HepG2 (cell line): Measurements from ENCODE around the gene UBL3. TPM values are rescaled to one million over a fixed set of nuclear protein-coding genes. Genes with fewer than 3 reads are reported as not detected.

Experiments used
- ATAC-seq: fragments of 200-7000 bp; cut with Tn5 transposase; 3 replicates; pipeline ENCODE4 v1.9.1; 2020; ENCODE audit warnings: mild to moderate bottlenecking, moderate library complexity
- BruUV-seq: library from RNA; stranded (reverse); fragments of 400-500 nt; replicated peaks from 2 replicates; lab custom pipeline; 2021; lab: Mats Ljungman, UMichigan
- CTCF ChIA-PET: fragments of 300-600 bp; formaldehyde crosslinking; extraction: SDS; loops from one replicate; lab custom pipeline; 2021; ENCODE audit warnings: low total read pairs, inconsistent platforms, low intra/inter-chr PET ratio; lab: Yijun Ruan, JAX
- POLR2A ChIA-PET: fragments of 350-600 bp; sonication (Branson Sonifier 250); formaldehyde crosslinking; loops from one replicate; lab custom pipeline; 2020; ENCODE audit warnings: antibody characterized with exemption, inconsistent platforms; lab: Yijun Ruan, JAX
- DNase-seq: peaks from one replicate; pipeline ENCODE4 v3.0.0-alpha.2; 2015; ENCODE audit warnings: low spot score
- FAIRE-seq: peaks from 3 replicates; lab custom pipeline; 2011; peaks lifted over from hg19 to GRCh38; lab: Jason Lieb, UNC
- H2AFZ ChIP-seq: one replicate; pipeline ENCODE4 v1.6.1; 2011; ENCODE audit warnings: low read length, inconsistent platforms
- H3K27ac ChIP-seq: fragments of 300-600 bp; 3 replicates; pipeline ENCODE4 v1.8.0; 2011; ENCODE audit warnings: mixed run types, mild to moderate bottlenecking, mixed read lengths, low read length, inconsistent platforms; ENCODE audit not compliant: insufficient read depth; ENCODE audit errors: extremely low read length
- H3K27me3 ChIP-seq, 2 experiments: fragments of 200-600 bp in 1 of 2; 2 replicates in 1 of 2; 3 replicates in 1 of 2; pipeline versions ENCODE4 v1.6.0 to v1.8.0; 2011; ENCODE audit warnings: low read length in 2 of 2, mild to moderate bottlenecking in 2 of 2, moderate library complexity in 2 of 2, inconsistent platforms in 1 of 2; ENCODE audit not compliant: insufficient read depth in 2 of 2, control insufficient read depth in 1 of 2
- H3K36me3 ChIP-seq, 2 experiments: fragments of 200-600 bp in 1 of 2; replicated peaks in 1 of 2; 2 replicates in 1 of 2; 3 replicates in 1 of 2; pipeline versions ENCODE4 v1.5.1 to v1.8.0; 2011; ENCODE audit warnings: low read length in 2 of 2, inconsistent platforms in 1 of 2; ENCODE audit not compliant: insufficient read depth in 2 of 2, control insufficient read depth in 1 of 2
- H3K4me1 ChIP-seq: 2 replicates; pipeline ENCODE4 v1.5.1; 2012; ENCODE audit warnings: low read length, inconsistent platforms; ENCODE audit not compliant: insufficient read depth
- H3K4me2 ChIP-seq: 2 replicates; pipeline ENCODE4 v1.6.0; 2011; ENCODE audit warnings: low read depth, low read length, inconsistent platforms
- H3K4me3 ChIP-seq, 3 experiments: fragments of 200-600 bp in 1 of 3; sonication (generic), shearing (Covaris generic) in 1 of 3; replicated peaks in 1 of 3; 2 replicates each; pipeline ENCODE4 v1.5.1; 2011 to 2016; ENCODE audit warnings: low read length in 3 of 3, inconsistent platforms in 2 of 3, low read depth in 2 of 3, mild to moderate bottlenecking in 2 of 3, control low read depth in 1 of 3, mixed read lengths in 1 of 3; ENCODE audit not compliant: insufficient read depth in 1 of 3
- H3K79me2 ChIP-seq: one replicate; pipeline ENCODE4 v1.6.1; 2011; ENCODE audit warnings: low read length, inconsistent platforms; ENCODE audit not compliant: insufficient read depth
- H3K9ac ChIP-seq: 2 replicates; pipeline ENCODE4 v1.6.0; 2011; ENCODE audit warnings: mild to moderate bottlenecking, low read depth, low read length, inconsistent platforms; ENCODE audit not compliant: insufficient read depth
- H3K9me3 ChIP-seq: 2 replicates; pipeline ENCODE4 v1.5.1; 2012; ENCODE audit warnings: mild to moderate bottlenecking, low read length
- H4K20me1 ChIP-seq: 2 replicates; pipeline ENCODE4 v1.6.0; 2011; ENCODE audit warnings: inconsistent platforms, mild to moderate bottlenecking, low read length, moderate library complexity; ENCODE audit not compliant: insufficient read depth
- CBFB ChIP-seq: sonication (generic); formaldehyde crosslinking; IDR thresholded peaks from 2 replicates; pipeline ENCODE4 v1.4.0; 2020; ENCODE audit warnings: missing genetic modification reagents
- KDM5B ChIP-seq: sonication (generic); formaldehyde crosslinking; IDR thresholded peaks from 2 replicates; pipeline ENCODE4 v1.4.0; 2020; ENCODE audit warnings: missing genetic modification reagents, mild to moderate bottlenecking, borderline replicate concordance
- MED8 ChIP-seq: sonication (generic); formaldehyde crosslinking; IDR thresholded peaks from 2 replicates; pipeline ENCODE4 v1.8.1; 2023; ENCODE audit warnings: mild to moderate bottlenecking, missing genetic modification reagents; ENCODE audit not compliant: insufficient replicate concordance
- PCBP1 ChIP-seq: fragments of 200-400 bp; formaldehyde crosslinking; IDR thresholded peaks from 2 replicates; pipeline ENCODE4 v1.6.1; 2017; ENCODE audit warnings: mild to moderate bottlenecking, low read depth, low read length, borderline replicate concordance
- RAD51 ChIP-seq: fragments of 450-650 bp; IDR thresholded peaks from 2 replicates; pipeline ENCODE4 v1.6.1; 2016; ENCODE audit warnings: borderline replicate concordance
- RARG ChIP-seq: sonication (generic); formaldehyde crosslinking; IDR thresholded peaks from 2 replicates; pipeline ENCODE4 v1.4.0; 2020; ENCODE audit warnings: low read depth, mild to moderate bottlenecking, missing genetic modification reagents
- RFX5 ChIP-seq: IDR thresholded peaks from 2 replicates; pipeline ENCODE4 v1.6.1; 2011; ENCODE audit warnings: low read depth, low read length, improper control_type of control experiment
- WGBS: methylation state at CpG from one replicate; pipeline ENCODE4 v1.1.6; 2017; ENCODE audit warnings: low lambda C conversion rate; 5-methylcytosine and 5-hydroxymethylcytosine counted together
- in situ Hi-C: cut with HindIII; loops from 2 replicates; pipeline ENCODE4 v1.10.0; 2017; ENCODE audit warnings: low pct_unique_long_range_greater_than_20kb; ENCODE audit not compliant: extremely low pct_ligation_motif_present
- intact Hi-C: fragments of 100-400 bp; cut with micrococcal nuclease; formaldehyde crosslinking; loops from one replicate; pipeline ENCODE4 v1.10.0; 2022; ENCODE audit not compliant: unreplicated experiment
- polyA plus RNA-seq, 8 experiments: library from polyadenylated mRNA; depleted of rRNA in 3 of 8; stranded (reverse) in 7 of 8; unstranded in 1 of 8; fragments of >200 nt; fragmentation: Illumina TruSeq in 4 of 8; extraction: Trizol in 4 of 8; gene quantifications; 2 replicates each; pipeline versions ENCODE4 v1.2.1 to v1.2.3, GENCODE V29; 2011 to 2016; ENCODE audit warnings: low read depth in 4 of 8, missing spikeins in 1 of 8, mixed read lengths in 1 of 8; ENCODE audit not compliant: insufficient read depth in 1 of 8
- total RNA-seq, 5 experiments: library from RNA; depleted of rRNA; stranded (reverse); fragments of >200 nt; fragmentation: Illumina TruSeq; extraction: Trizol; gene quantifications; 2 replicates each; pipeline ENCODE4 v1.2.3, GENCODE V29; 2016; ENCODE audit warnings: low read depth in 1 of 5
- TF ChIP-seq, protein P1 (sequence below): sonication (generic); formaldehyde crosslinking; IDR thresholded peaks from 2 replicates; pipeline ENCODE4 v1.5.1; 2020; ENCODE audit warnings: missing genetic modification reagents, mild to moderate bottlenecking, borderline replicate concordance
- TF ChIP-seq, protein P2 (sequence below): sonication (generic); formaldehyde crosslinking; IDR thresholded peaks from 2 replicates; pipeline ENCODE4 v1.5.1; 2020; ENCODE audit warnings: missing genetic modification reagents, mild to moderate bottlenecking, borderline replicate concordance
- TF ChIP-seq, protein P3 (sequence below): sonication (generic); formaldehyde crosslinking; IDR thresholded peaks from 2 replicates; pipeline ENCODE4 v1.4.0; 2020; ENCODE audit warnings: low read depth, missing genetic modification reagents
- TF ChIP-seq, protein P4 (sequence below): sonication (generic); formaldehyde crosslinking; IDR thresholded peaks from 2 replicates; pipeline ENCODE4 v1.4.0; 2020; ENCODE audit warnings: missing genetic modification reagents; ENCODE audit errors: not compliant biosample characterization

Gene UBL3
- total and polyA plus RNA-seq, 2 of the 13 experiments (the other 11 are each of a cell fraction or from before 2014, with no cell fraction given) = 7.4 to 9.6 TPM

DNA sequence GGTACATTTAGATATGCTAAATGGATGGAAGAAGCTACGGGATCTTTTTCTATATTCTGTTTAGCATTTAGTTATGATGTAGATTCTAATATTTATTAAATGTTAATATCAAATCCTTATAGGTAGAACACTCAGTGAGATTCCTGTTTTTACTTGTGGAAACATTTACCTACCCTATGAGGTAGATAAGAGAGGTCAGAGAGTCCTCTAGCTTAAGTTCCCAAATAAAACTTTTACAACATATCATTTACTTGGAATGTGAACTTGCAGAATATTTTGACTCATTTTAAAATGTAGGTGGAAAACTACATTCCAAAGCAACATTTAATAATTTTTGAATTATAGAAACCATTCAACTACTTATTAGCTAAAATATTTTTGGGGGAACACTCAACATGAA is 63.7 kb downstream of the UBL3 start:
- BruUV-seq = no TSS peak
- no peaks in the 10 kb centered on the region for H3K4me1 ChIP-seq
- peaks cover 9% of the 10 kb centered on the region for H3K79me2 ChIP-seq
- no peak for FAIRE-seq
- no peak overlapping the region for H3K4me3 ChIP-seq
- no peak overlapping the region for H2AFZ ChIP-seq
- no peaks in the 10 kb centered on the region; the same call in 1 of the 2 replicates for H4K20me1 ChIP-seq
- no peaks in the 10 kb centered on the region for H3K36me3 ChIP-seq
- no peak for ATAC-seq
- H3K9me3 ChIP-seq = no peaks in the 10 kb centered on the region
- H3K9ac ChIP-seq = no peak overlapping the region
- POLR2A ChIA-PET = no interaction called here
- H3K27me3 ChIP-seq = no peaks in the 10 kb centered on the region
- CTCF ChIA-PET = no interaction called here
- WGBS = 91% methylated on average over 1 of the region's 1 CpG
- no peak overlapping the region for H3K4me2 ChIP-seq
- intact Hi-C loops = no loop called here
- DNase-seq = no peak
- H3K27ac ChIP-seq = no peak overlapping the region
- TF ChIP-seq, protein P1, sequence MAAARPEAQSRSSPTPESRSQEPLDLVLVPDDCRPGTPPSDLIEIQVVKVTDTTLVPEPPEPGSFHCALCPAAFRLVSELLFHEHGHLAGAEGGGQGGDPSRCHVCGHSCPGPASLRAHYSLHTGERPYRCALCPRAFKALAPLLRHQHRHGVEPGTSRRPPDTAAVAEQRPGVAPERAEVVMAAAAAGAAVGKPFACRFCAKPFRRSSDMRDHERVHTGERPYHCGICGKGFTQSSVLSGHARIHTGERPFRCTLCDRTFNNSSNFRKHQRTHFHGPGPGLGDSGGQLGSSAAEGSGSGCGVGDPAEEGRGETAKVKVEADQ (CRISPR knock-in tag) = no peak
- TF ChIP-seq KDM5B (no peak), PCBP1 (no peak), RARG (no peak), RAD51 (no peak), RFX5 (no peak), CBFB (CRISPR knock-in tag) (no peak), MED8 (CRISPR knock-in tag) (no peak)
- TF ChIP-seq, protein P2, sequence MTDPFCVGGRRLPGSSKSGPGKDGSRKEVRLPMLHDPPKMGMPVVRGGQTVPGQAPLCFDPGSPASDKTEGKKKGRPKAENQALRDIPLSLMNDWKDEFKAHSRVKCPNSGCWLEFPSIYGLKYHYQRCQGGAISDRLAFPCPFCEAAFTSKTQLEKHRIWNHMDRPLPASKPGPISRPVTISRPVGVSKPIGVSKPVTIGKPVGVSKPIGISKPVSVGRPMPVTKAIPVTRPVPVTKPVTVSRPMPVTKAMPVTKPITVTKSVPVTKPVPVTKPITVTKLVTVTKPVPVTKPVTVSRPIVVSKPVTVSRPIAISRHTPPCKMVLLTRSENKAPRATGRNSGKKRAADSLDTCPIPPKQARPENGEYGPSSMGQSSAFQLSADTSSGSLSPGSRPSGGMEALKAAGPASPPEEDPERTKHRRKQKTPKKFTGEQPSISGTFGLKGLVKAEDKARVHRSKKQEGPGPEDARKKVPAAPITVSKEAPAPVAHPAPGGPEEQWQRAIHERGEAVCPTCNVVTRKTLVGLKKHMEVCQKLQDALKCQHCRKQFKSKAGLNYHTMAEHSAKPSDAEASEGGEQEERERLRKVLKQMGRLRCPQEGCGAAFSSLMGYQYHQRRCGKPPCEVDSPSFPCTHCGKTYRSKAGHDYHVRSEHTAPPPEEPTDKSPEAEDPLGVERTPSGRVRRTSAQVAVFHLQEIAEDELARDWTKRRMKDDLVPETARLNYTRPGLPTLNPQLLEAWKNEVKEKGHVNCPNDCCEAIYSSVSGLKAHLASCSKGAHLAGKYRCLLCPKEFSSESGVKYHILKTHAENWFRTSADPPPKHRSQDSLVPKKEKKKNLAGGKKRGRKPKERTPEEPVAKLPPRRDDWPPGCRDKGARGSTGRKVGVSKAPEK = no peak
- TF ChIP-seq, protein P3, sequence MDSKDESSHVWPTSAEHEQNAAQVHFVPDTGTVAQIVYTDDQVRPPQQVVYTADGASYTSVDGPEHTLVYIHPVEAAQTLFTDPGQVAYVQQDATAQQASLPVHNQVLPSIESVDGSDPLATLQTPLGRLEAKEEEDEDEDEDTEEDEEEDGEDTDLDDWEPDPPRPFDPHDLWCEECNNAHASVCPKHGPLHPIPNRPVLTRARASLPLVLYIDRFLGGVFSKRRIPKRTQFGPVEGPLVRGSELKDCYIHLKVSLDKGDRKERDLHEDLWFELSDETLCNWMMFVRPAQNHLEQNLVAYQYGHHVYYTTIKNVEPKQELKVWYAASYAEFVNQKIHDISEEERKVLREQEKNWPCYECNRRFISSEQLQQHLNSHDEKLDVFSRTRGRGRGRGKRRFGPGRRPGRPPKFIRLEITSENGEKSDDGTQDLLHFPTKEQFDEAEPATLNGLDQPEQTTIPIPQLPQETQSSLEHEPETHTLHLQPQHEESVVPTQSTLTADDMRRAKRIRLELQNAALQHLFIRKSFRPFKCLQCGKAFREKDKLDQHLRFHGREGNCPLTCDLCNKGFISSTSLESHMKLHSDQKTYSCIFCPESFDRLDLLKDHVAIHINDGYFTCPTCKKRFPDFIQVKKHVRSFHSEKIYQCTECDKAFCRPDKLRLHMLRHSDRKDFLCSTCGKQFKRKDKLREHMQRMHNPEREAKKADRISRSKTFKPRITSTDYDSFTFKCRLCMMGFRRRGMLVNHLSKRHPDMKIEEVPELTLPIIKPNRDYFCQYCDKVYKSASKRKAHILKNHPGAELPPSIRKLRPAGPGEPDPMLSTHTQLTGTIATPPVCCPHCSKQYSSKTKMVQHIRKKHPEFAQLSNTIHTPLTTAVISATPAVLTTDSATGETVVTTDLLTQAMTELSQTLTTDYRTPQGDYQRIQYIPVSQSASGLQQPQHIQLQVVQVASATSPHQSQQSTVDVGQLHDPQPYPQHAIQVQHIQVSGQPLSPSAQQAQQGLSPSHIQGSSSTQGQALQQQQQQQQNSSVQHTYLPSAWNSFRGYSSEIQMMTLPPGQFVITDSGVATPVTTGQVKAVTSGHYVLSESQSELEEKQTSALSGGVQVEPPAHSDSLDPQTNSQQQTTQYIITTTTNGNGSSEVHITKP (CRISPR knock-in tag) = no peak
- TF ChIP-seq, protein P4, sequence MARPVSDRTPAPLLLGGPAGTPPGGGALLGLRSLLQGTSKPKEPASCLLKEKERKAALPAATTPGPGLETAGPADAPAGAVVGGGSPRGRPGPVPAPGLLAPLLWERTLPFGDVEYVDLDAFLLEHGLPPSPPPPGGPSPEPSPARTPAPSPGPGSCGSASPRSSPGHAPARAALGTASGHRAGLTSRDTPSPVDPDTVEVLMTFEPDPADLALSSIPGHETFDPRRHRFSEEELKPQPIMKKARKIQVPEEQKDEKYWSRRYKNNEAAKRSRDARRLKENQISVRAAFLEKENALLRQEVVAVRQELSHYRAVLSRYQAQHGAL = no peak
- TF ChIP-seq, all 625 proteins: peak for 0
- in situ Hi-C loops = no loop called here
